ENCODE data around the gene SLX9. TPM values are rescaled to one million over a fixed set of nuclear protein-coding genes. Genes with fewer than 3 reads are reported as not detected.

Gene SLX9
- total RNA-seq, 1 donor from 2014 or later, result 30.4 TPM

DNA sequence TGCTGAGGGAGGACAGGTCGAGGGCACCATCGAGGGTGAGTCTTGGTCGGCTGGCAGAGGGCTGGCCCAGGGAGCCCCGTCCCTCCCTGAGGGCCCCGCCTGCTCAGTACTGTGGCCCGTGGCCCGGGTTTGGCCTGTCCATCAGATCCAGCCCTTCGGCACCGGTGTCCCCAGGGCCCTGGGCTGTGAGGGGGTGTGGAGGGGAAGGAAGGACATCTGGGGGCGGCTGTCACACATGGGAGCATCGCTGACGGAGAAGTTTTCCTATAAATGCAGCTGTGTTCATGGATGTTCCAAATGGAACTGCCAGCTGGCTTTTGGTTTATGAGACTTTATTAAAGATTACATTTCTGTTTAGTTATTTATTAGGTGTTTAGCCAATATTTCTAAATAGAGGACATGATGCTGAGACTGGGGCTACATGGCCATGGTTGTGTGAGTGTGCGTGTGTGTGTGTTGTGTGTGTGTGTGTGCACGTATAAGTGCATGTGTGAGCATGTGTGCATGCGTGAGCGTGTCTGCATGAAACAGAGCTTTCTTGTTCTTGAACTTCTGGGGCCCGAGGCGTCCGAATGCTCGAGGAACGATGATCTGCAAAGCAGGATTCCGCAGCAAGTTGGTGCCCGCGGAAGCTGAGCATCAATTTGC lies 54.3 kb downstream of the SLX9 start:
- H3K27me3 Mint-ChIP-seq (ENCODE audit: unreplicated experiment), result no peaks in the 10 kb centered on the region
- TF ChIP-seq CTCF (IDR thresholded peaks at IDR 0.05), result no peak
- no peak for DNase-seq (ENCODE audit: extremely low spot score, unreplicated experiment)
- H3K9me3 Mint-ChIP-seq (ENCODE audit: unreplicated experiment), result no peaks in the 10 kb centered on the region
- H3K4me3 Mint-ChIP-seq (ENCODE audit: unreplicated experiment), result no peak overlapping the region
- peaks cover 14% of the 10 kb centered on the region for H3K4me1 Mint-ChIP-seq (ENCODE audit: unreplicated experiment)
- no peaks in the 10 kb centered on the region for H3K36me3 Mint-ChIP-seq (ENCODE audit: unreplicated experiment)
- no peak overlapping the region for H3K27ac Mint-ChIP-seq (ENCODE audit: unreplicated experiment)

- DNase-seq (ENCODE audit: extremely low spot score, unreplicated experiment), result no peak
- H3K27ac Mint-ChIP-seq (ENCODE audit: unreplicated experiment), result no peak overlapping the region
- H3K36me3 Mint-ChIP-seq (ENCODE audit: unreplicated experiment), result no peaks in the 10 kb centered on the region
These were observed 55.0 kb downstream of the SLX9 start for GRCh38 chr21:44994695-44995342.

GRCh38 chr21:44995343-44995941 lies 55.6 kb downstream of the SLX9 start:
- no peak for DNase-seq (ENCODE audit: extremely low spot score, unreplicated experiment)
- no peaks in the 10 kb centered on the region for H3K27me3 Mint-ChIP-seq (ENCODE audit: unreplicated experiment)
- H3K4me3 Mint-ChIP-seq (ENCODE audit: unreplicated experiment), result no peak overlapping the region
- no peak overlapping the region for H3K27ac Mint-ChIP-seq (ENCODE audit: unreplicated experiment)
- no peaks in the 10 kb centered on the region for H3K36me3 Mint-ChIP-seq (ENCODE audit: unreplicated experiment)
- no peak for TF ChIP-seq CTCF (IDR thresholded peaks at IDR 0.05)
- no peaks in the 10 kb centered on the region for H3K9me3 Mint-ChIP-seq (ENCODE audit: unreplicated experiment)
- H3K4me1 Mint-ChIP-seq (ENCODE audit: unreplicated experiment), result peaks cover 6% of the 10 kb centered on the region

More at GRCh38 chr21:44994695-44995342, 55.0 kb downstream of the SLX9 start:
- TF ChIP-seq CTCF (IDR thresholded peaks at IDR 0.05), result no peak
- Mint-ChIP-seq H3K4me1 (ENCODE audit: unreplicated experiment) (peaks cover 8% of the 10 kb centered on the region), H3K4me3 (ENCODE audit: unreplicated experiment) (no peak overlapping the region), H3K27me3 (ENCODE audit: unreplicated experiment) (no peaks in the 10 kb centered on the region), H3K9me3 (ENCODE audit: unreplicated experiment) (no peaks in the 10 kb centered on the region)

GRCh38 chr21:44996096-44996495 lies 56.3 kb downstream of the SLX9 start:
- Mint-ChIP-seq H3K36me3 (ENCODE audit: unreplicated experiment) (no peaks in the 10 kb centered on the region), H3K9me3 (ENCODE audit: unreplicated experiment) (no peaks in the 10 kb centered on the region), H3K27me3 (ENCODE audit: unreplicated experiment) (no peaks in the 10 kb centered on the region), H3K4me3 (ENCODE audit: unreplicated experiment) (no peak overlapping the region), H3K27ac (ENCODE audit: unreplicated experiment) (no peak overlapping the region), H3K4me1 (ENCODE audit: unreplicated experiment) (peaks cover 11% of the 10 kb centered on the region)
- no peak for TF ChIP-seq CTCF (IDR thresholded peaks at IDR 0.05)
- no peak for DNase-seq (ENCODE audit: extremely low spot score, unreplicated experiment)

DNA sequence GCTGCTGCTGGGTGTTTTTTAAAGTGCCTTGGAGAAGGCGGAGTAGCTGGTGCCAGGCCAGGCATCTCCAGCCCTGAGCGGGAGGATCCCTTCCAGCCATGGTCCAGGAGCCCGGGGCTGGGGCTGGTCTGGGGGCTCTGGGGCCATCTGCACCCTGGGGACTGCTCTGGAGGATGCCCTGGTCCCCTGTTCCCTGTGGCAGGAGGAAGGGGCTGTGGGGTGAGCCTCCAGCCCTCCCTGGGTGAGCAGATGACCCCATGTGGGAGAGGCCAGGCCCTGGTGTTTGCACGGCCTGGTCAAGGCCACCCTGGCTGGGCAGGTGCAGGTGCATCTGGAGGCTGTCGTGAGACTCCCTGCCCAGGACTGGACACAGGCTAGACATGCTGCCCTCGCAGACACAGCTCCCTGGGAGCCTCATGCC lies 56.7 kb downstream of the SLX9 start:
- no peak for TF ChIP-seq CTCF (IDR thresholded peaks at IDR 0.05)
- no peaks in the 10 kb centered on the region for H3K36me3 Mint-ChIP-seq (ENCODE audit: unreplicated experiment)
- H3K4me3 Mint-ChIP-seq (ENCODE audit: unreplicated experiment), result no peak overlapping the region
- H3K27ac Mint-ChIP-seq (ENCODE audit: unreplicated experiment), result no peak overlapping the region
- H3K9me3 Mint-ChIP-seq (ENCODE audit: unreplicated experiment), result no peaks in the 10 kb centered on the region
- peaks cover 12% of the 10 kb centered on the region for H3K4me1 Mint-ChIP-seq (ENCODE audit: unreplicated experiment)
- no peak for DNase-seq (ENCODE audit: extremely low spot score, unreplicated experiment)
- H3K27me3 Mint-ChIP-seq (ENCODE audit: unreplicated experiment), result no peaks in the 10 kb centered on the region
